Activated B cell treated with CpG ODN at 0.5 μM for 24 hours (primary cell): Measurements from ENCODE around the gene PPM1K. TPM values are rescaled to one million over a fixed set of nuclear protein-coding genes. Genes with fewer than 3 reads are reported as not detected.

Source experiments
- ATAC-seq: fragments of 200-7000 bp; cut with Tn5 transposase; one replicate; pipeline ENCODE4 v1.10.0; 2021; ENCODE audit warnings: low read depth, mild to moderate bottlenecking, moderate library complexity
- CTCF ChIA-PET: fragments of 350-600 bp; sonication (Branson Sonifier 250); formaldehyde crosslinking; loops from one replicate; lab custom pipeline; 2021; ENCODE audit warnings: antibody characterized with exemption; lab: Charles Lee
- POLR2A ChIA-PET: fragments of 350-600 bp; sonication (Branson Sonifier 250); formaldehyde crosslinking; loops from one replicate; lab custom pipeline; 2021; ENCODE audit warnings: antibody characterized with exemption; lab: Charles Lee
- DNase-seq: peaks from one replicate; pipeline ENCODE4 v3.0.0; 2022
- H3K27ac Mint-ChIP-seq: one replicate; pipeline ENCODE4 v1.8.0; 2020; ENCODE audit warnings: mixed read lengths
- H3K27me3 Mint-ChIP-seq: one replicate; pipeline ENCODE4 v1.8.0; 2021; ENCODE audit warnings: mixed read lengths
- H3K36me3 Mint-ChIP-seq: one replicate; pipeline ENCODE4 v1.8.0; 2021; ENCODE audit warnings: low read depth, mixed read lengths
- H3K4me1 Mint-ChIP-seq: one replicate; pipeline ENCODE4 v1.8.0; 2021; ENCODE audit warnings: mixed read lengths
- H3K4me3 Mint-ChIP-seq: one replicate; pipeline ENCODE4 v1.8.0; 2020; ENCODE audit warnings: mild to moderate bottlenecking, mixed read lengths
- H3K9me3 Mint-ChIP-seq: one replicate; pipeline ENCODE4 v1.8.0; 2020; ENCODE audit warnings: mixed read lengths
- CTCF ChIP-seq: fragments of 200-600 bp; IDR thresholded peaks from one replicate; pipeline ENCODE4 v1.8.0; 2022; ENCODE audit warnings: antibody characterized with exemption, mild to moderate bottlenecking
- intact Hi-C: fragments of 100-400 bp; cut with micrococcal nuclease; formaldehyde crosslinking; loops from one replicate; pipeline ENCODE4 v1.15.1; 2024
- total RNA-seq: library from RNA; stranded (reverse); gene quantifications from 2 replicates; pipeline ENCODE4 v1.2.3, GENCODE V29; 2022

The PPM1K gene
- total RNA-seq, 1 donor from 2014 or later: 76.6 TPM

- ChIA-PET CTCF (interaction anchor here (1.3 kb wide), 1 partner anchor 29 kb away, joined by 3 read pairs; no protein-coding TSS in a partner anchor), POLR2A (no interaction called here)
- Mint-ChIP-seq H3K36me3 (peaks cover 4% of the 10 kb centered on the region), H3K9me3 (peaks cover 7% of the 10 kb centered on the region), H3K27me3 (no peaks in the 10 kb centered on the region), H3K27ac (no peak overlapping the region), H3K4me3 (no peak overlapping the region), H3K4me1 (peaks cover 6% of the 10 kb centered on the region)
- intact Hi-C loops: no loop called here
- TF ChIP-seq CTCF: no peak
- ATAC-seq (no peak), DNase-seq (no peak)
Observed at GRCh38 chr4:88240297-88240714, 44.1 kb downstream of the PPM1K start.

DNA sequence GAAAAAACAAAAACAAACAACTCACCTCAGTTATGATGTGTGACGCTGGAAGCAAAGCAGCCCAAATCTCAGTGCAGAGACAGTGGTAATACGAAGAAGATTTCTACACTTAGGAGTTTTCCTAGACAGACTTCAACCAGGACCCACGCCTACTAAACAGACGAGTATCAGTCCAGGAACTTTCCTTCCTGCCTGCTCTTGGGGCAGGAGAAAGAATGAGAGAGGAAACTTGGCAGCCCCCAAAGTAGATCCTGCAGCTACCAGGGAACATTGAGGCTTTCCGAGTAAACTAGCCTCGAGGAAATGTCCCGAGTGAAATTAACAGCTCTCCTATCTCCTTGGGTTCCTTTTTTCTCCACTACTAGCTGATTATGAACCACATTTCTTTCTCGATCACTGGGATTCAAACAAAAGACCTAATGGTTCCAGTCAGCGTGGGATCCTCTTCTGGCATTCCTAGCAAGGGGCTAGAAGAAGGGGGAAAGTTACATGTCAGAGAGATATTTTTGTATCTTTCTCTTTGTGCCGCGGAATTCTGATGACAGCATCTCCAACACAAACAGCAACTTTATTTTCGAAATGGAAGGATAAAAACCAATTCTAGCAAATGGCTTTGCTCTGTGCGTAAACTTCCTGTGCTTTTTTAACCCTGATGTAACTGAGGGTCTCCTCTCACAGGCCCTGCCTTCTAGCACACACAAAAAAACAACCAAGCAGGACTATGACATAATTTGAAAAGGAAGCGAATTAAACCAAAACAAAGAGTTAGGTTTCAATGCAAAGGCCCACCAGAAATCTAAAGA lies 53.2 kb downstream of the PPM1K start:
- CTCF ChIA-PET: interaction anchor here (1.4 kb wide), 1 partner anchor 12 kb away, joined by 3 read pairs; no protein-coding TSS in a partner anchor
- Mint-ChIP-seq H3K36me3 (no peaks in the 10 kb centered on the region), H3K27me3 (no peaks in the 10 kb centered on the region), H3K27ac (peak overlapping the region; percentile 3), H3K4me1 (no peaks in the 10 kb centered on the region), H3K4me3 (no peak overlapping the region), H3K9me3 (peaks cover 3% of the 10 kb centered on the region)
- no peak for DNase-seq
- POLR2A ChIA-PET: no interaction called here
- ATAC-seq: no peak
- no peak for TF ChIP-seq CTCF
- intact Hi-C loops: no loop called here

DNA sequence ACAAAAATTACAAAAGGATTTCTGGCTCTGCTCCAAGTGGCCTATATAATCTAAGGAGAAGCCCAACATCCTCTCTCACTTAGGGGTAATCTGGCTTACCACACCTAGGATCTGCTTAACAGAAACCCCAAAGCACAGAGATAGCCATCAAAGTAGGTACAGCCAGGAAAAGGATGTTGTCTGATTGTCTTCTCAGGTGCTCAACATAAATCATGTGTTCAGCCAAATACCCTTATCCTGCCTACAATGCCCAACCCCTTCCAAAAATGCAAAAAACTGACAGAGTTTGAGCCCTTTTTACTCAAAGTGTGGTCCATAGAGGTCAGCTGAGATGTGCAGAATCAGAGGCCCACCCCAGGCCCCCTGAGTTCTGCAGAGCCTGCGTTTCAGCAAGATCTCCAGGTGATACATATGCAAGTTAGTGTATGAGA lies 53.9 kb downstream of the PPM1K start:
- ATAC-seq (no peak), DNase-seq (no peak)
- Mint-ChIP-seq H3K36me3 (no peaks in the 10 kb centered on the region), H3K4me1 (no peaks in the 10 kb centered on the region), H3K4me3 (no peak overlapping the region), H3K9me3 (peaks cover 3% of the 10 kb centered on the region), H3K27me3 (no peaks in the 10 kb centered on the region), H3K27ac (no peak overlapping the region)
- intact Hi-C loops: no loop called here
- POLR2A ChIA-PET: no interaction called here
- TF ChIP-seq CTCF: no peak
- CTCF ChIA-PET: interaction anchor here (0.9 kb wide), 1 partner anchor 285 kb away, joined by 6 read pairs; no protein-coding TSS in a partner anchor

DNA sequence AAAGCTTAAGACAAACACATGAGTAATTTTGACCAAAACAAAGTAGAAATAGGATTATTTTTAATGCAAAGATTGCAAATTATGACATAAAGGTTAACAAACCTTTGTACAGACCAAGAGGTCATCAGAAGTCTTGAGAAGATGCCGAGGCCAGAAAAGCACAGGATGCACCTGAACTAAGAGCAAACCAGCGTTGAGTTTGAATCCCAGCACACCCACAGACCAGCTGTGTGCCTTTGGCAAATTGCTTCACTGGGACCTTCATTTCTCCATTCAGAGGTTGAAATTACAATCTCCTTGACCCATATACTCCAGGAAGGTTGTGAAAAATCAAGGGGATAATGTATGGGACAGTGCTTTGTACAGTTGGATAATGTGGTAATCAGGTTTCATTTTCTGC lies 56.6 kb downstream of the PPM1K start:
- Mint-ChIP-seq H3K9me3 (peaks cover 3% of the 10 kb centered on the region), H3K27ac (no peak overlapping the region), H3K27me3 (peaks cover 2% of the 10 kb centered on the region), H3K4me1 (no peaks in the 10 kb centered on the region), H3K4me3 (no peak overlapping the region), H3K36me3 (no peaks in the 10 kb centered on the region)
- no peak for DNase-seq
- no peak for ATAC-seq
- TF ChIP-seq CTCF: no peak
- ChIA-PET POLR2A (no interaction called here), CTCF (no interaction called here)
- intact Hi-C loops: no loop called here

GRCh38 chr4:88226143-88226542 lies 58.2 kb downstream of the PPM1K start:
- Mint-ChIP-seq H3K27ac (no peak overlapping the region), H3K9me3 (peaks cover 3% of the 10 kb centered on the region), H3K36me3 (no peaks in the 10 kb centered on the region), H3K4me3 (no peak overlapping the region), H3K27me3 (peaks cover 2% of the 10 kb centered on the region), H3K4me1 (no peaks in the 10 kb centered on the region)
- intact Hi-C loops: no loop called here
- CTCF ChIA-PET: no interaction called here
- TF ChIP-seq CTCF: no peak
- POLR2A ChIA-PET: no interaction called here
- ATAC-seq (no peak), DNase-seq (no peak)
